ENCODE results near the gene PLPPR5.

Gene PLPPR5

DNA sequence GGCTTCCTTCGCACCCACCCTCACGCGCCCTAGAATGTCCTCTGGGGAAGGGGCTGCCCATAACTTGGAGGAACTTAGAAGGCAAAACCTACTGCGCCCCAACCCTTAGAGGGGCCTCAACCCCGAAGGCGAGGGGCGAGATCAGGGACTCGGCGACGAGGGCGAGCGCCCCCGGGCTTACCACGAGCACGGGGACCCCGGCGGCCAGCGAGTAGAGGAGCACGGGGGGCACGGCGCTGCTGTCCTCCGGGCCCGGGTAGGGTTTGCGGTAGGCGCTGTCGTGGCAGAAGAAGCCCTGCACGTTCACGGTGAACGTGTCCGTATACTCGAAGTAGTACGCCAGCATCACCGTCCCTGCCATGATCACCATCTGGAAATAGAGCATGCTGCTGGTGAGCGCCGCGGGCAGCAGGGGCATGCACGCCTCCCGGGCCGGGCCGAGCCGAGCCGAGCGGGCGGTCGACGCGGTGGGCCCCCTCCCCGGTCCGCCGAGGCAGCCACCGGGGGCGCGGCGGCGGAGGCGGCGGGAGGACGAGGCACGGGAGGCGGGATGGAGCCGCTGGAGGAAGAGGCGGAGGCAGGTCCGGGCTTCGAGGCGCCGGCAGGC lies 304 bp downstream of the PLPPR5 start:
- no peaks in the 10 kb centered on the region for H3K4me1 ChIP-seq (ENCODE audit: low read depth, poor library complexity, severe bottlenecking)
- TF ChIP-seq, protein P1, sequence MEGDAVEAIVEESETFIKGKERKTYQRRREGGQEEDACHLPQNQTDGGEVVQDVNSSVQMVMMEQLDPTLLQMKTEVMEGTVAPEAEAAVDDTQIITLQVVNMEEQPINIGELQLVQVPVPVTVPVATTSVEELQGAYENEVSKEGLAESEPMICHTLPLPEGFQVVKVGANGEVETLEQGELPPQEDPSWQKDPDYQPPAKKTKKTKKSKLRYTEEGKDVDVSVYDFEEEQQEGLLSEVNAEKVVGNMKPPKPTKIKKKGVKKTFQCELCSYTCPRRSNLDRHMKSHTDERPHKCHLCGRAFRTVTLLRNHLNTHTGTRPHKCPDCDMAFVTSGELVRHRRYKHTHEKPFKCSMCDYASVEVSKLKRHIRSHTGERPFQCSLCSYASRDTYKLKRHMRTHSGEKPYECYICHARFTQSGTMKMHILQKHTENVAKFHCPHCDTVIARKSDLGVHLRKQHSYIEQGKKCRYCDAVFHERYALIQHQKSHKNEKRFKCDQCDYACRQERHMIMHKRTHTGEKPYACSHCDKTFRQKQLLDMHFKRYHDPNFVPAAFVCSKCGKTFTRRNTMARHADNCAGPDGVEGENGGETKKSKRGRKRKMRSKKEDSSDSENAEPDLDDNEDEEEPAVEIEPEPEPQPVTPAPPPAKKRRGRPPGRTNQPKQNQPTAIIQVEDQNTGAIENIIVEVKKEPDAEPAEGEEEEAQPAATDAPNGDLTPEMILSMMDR (conservative IDR thresholded peaks at IDR 0.05; ENCODE audit: low read depth, low read length): no peak
- no peaks in the 10 kb centered on the region for H3K27me3 ChIP-seq (ENCODE audit: insufficient read depth, low read depth)
- H3K9ac ChIP-seq: no peak overlapping the region
- no peak overlapping the region for H3K4me2 ChIP-seq
- no peaks in the 10 kb centered on the region for H3K36me3 ChIP-seq (ENCODE audit: insufficient read depth)
- no peak overlapping the region for H2AFZ ChIP-seq (ENCODE audit: low read depth)
- no peaks in the 10 kb centered on the region for H3K79me2 ChIP-seq (ENCODE audit: insufficient read depth, low read depth)
- H3K4me3 ChIP-seq (IDR thresholded peaks at IDR 0.05; ENCODE audit: insufficient read depth, low read depth, low read length): no peak overlapping the region
- H4K20me1 ChIP-seq (ENCODE audit: insufficient read depth): no peaks in the 10 kb centered on the region
- no peak overlapping the region for H3K27ac ChIP-seq

DNA sequence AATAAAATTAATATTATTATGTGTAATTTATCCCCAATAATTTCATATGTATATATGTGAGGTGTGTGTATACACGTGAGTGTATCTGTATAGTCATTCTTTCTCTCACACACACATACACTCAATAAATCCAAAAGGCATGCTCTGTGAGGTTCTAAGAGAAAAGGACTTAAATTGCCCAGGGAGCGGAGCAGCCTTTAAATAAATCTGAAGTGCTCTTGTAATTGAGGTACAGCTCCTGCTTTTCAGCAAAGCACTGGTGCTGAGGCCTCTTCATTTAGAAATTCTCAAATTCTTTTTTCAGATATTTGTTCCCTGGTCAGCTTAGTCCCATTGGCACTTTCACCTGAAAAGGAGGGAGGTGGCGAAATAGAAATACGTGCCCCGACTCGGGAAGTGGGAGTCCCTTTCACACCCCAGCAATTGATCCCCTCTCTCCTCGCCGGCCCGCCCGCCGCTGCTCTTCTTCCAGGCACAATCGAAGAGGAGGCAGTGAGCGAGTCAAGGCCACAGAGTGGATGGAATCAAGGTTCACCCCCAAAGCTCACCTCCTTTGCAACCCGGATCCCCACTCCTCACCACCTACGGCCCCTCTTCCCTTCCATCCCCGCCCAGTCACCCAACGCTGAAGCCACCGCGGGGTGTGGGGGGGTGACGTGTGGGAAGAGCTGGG lies 944 bp downstream of the PLPPR5 start:
- H3K4me3 ChIP-seq (IDR thresholded peaks at IDR 0.05; ENCODE audit: insufficient read depth, low read depth, low read length): no peak overlapping the region
- H3K4me2 ChIP-seq: no peak overlapping the region

DNA sequence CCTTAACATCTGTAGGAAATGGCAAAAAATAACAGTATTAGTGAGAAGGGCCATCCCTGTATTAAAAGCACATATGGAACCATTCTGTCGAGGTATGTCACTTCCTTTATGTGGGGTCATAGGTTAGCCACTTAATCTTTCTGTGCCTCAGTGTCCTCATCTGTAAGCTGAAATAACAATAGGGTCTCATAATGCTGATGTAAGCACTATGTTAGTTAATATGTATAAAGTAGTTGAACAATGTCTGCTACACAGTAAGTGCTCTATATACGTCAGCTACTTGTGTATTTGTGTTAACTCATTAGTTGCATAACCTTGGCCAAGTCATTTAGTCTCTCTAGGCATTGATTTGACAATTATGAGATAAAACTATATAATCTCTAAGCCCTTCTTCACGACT lies 11.8 kb downstream of the PLPPR5 start:
- Histone ChIP-seq H3K36me3 (ENCODE audit: insufficient read depth) (no peaks in the 10 kb centered on the region), H2AFZ (ENCODE audit: low read depth) (no peak overlapping the region), H3K79me2 (ENCODE audit: insufficient read depth, low read depth) (no peaks in the 10 kb centered on the region), H3K27ac (no peak overlapping the region), H4K20me1 (ENCODE audit: insufficient read depth) (no peaks in the 10 kb centered on the region), H3K4me2 (no peak overlapping the region), H3K9ac (no peak overlapping the region), H3K27me3 (ENCODE audit: insufficient read depth, low read depth) (no peaks in the 10 kb centered on the region), H3K4me1 (ENCODE audit: low read depth, poor library complexity, severe bottlenecking) (no peaks in the 10 kb centered on the region), H3K4me3 (IDR thresholded peaks at IDR 0.05; ENCODE audit: insufficient read depth, low read depth, low read length) (no peak overlapping the region)
- TF ChIP-seq, protein P1 (conservative IDR thresholded peaks at IDR 0.05; ENCODE audit: low read depth, low read length): no peak

More for the DNA sequence above, 944 bp downstream of the PLPPR5 start:
- Histone ChIP-seq H3K9ac (no peak overlapping the region), H3K4me1 (ENCODE audit: low read depth, poor library complexity, severe bottlenecking) (no peaks in the 10 kb centered on the region), H3K79me2 (ENCODE audit: insufficient read depth, low read depth) (no peaks in the 10 kb centered on the region), H3K27me3 (ENCODE audit: insufficient read depth, low read depth) (no peaks in the 10 kb centered on the region), H2AFZ (ENCODE audit: low read depth) (no peak overlapping the region), H4K20me1 (ENCODE audit: insufficient read depth) (no peaks in the 10 kb centered on the region), H3K36me3 (ENCODE audit: insufficient read depth) (no peaks in the 10 kb centered on the region), H3K27ac (no peak overlapping the region)
- TF ChIP-seq, protein P1 (conservative IDR thresholded peaks at IDR 0.05; ENCODE audit: low read depth, low read length): no peak

DNA sequence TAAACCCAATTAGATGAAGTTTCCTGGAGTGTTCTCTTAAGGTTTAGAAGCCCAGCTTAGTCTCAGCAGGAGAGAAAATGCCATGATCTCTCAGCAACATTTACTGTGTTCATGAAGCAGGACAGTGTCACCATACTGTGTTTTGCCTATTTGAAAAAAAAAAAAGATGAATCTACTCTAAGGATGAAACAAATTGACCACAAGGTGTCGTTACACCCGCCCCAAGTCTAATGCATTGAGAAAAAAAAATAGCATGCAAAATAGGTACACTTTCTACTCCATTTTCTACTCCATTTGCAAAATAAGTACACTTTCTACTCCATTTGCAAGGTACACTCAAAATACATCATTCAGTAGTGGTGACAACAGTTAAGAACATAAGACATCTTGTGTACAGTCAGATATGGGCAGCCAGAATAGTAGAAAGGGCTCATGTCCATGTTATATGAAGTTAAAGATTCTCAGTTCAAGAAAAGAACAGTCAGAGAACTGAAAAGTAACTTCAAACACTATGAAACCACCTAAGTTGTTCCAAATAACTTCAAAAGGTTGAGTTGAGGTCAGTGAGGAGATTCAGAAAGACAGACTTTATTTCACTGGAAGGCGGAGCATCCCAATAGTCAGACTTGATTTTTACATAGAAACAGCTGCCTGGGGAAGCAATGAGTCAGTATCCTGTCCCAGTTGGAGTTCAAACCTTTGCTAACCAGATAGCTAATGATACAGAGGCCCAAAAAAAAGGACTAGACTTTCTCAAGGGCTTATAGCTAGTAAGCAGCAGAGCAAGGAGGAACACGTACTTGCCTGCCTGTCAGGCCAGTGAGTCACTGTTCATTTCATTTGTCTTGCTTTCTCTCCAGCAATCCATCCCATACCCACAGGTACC lies 13.3 kb downstream of the PLPPR5 start:
- Histone ChIP-seq H4K20me1 (ENCODE audit: insufficient read depth) (no peaks in the 10 kb centered on the region), H3K27ac (no peak overlapping the region), H3K9ac (no peak overlapping the region), H3K36me3 (ENCODE audit: insufficient read depth) (no peaks in the 10 kb centered on the region), H3K4me1 (ENCODE audit: low read depth, poor library complexity, severe bottlenecking) (no peaks in the 10 kb centered on the region), H3K4me3 (IDR thresholded peaks at IDR 0.05; ENCODE audit: insufficient read depth, low read depth, low read length) (no peak overlapping the region), H2AFZ (ENCODE audit: low read depth) (no peak overlapping the region), H3K27me3 (ENCODE audit: insufficient read depth, low read depth) (no peaks in the 10 kb centered on the region), H3K79me2 (ENCODE audit: insufficient read depth, low read depth) (no peaks in the 10 kb centered on the region), H3K4me2 (no peak overlapping the region)
- TF ChIP-seq, protein P1 (conservative IDR thresholded peaks at IDR 0.05; ENCODE audit: low read depth, low read length): no peak
